Nucleus accumbens (tissue), 56 donors: ENCODE measurements around the gene RRN3.
"Not testable (repeated sequence)": the region's sequence is repeated elsewhere in the genome, so short reads cannot be mapped to it uniquely, and the experiment has no call there.

Experiments
- DNase-seq, 56 donors: peaks; one replicate each; lab custom pipeline; 2025; lab: John Stamatoyannopoulos, UW

RRN3 gene

DNA sequence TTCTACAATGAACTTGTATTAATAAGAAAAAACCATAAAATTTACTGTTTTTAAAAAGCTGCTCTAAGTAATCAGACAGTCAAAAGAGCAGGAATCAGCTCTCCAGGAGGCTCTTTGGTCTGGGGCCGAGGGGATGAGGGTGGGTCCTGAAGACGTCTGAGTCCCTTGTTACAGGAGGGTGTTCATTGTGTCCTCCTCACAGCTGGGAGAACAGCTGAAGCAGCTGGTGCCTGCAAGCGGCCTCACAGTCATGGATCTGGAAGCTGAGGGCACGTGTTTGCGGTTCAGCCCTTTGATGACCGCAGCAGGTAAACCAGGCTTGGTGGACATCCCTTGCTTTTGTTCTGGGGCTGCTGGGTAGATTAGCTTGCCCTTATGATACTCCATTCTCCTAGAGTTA, 64.3 kb downstream of the RRN3 start:
- not testable (repeated sequence) for DNase-seq

DNA sequence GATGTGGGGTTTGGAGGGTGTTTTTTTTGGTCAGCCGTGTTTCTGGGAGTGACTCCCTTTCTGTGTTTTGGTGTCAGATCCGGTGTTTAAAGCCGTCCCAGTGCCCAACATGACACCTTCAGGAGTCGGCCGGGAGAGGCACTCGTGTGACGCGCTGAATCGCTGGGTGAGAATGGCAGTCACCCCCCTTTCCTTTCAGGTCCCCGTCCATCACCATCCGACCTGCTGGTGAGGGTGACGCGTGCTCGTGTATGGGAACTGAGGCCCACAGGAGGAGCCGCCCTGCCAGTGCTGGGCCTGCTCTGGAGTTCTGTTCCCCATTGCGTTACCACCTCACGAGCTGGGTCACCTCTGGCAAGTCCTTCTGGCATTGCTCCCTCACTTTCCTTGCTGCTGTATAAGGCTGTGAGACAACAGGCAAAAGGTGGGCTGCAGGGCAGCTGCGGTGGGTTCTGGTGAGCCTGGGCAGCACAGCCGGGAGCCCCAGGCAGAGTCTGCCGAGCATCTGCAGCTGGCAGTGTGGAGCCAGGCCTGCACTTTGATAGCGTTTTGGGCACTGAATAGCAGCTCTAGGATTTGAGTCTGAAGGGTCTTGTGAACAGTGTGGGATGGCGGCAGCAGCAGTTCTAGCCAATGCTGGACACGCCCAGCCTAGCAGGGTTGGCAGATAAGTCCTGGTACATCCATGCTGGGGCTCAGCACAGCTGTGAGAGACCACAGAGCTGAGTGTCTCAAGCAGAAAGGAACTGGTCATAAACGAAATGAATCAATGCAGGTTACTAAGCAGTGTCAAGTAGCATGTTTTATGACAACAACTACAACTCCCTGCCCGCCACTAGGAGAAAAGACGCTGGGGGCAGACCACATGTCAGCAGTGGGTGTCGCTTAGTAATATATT, 65.0 kb downstream of the RRN3 start:
- DNase-seq, result peak in 16 of 56 donors; percentile 11 to 49 (median 20)

DNA sequence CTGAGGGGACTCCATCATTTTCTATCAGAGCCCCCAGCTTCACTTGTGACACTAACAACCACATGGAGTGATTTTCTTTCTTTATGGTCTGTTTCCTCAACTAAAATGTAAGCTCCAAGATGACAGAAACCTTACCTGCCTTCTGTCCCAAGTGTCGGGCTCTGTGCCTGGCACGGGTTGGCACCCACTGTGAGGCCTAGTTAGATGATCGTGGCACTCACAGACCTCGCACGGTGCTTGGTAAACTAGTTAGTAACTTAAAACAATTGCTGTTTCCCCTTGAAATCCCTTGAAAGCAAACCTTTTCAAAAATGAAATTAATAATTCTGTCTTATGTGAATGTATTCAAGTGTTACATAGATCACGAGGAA, 65.7 kb downstream of the RRN3 start:
- not testable (repeated sequence) for DNase-seq

DNA sequence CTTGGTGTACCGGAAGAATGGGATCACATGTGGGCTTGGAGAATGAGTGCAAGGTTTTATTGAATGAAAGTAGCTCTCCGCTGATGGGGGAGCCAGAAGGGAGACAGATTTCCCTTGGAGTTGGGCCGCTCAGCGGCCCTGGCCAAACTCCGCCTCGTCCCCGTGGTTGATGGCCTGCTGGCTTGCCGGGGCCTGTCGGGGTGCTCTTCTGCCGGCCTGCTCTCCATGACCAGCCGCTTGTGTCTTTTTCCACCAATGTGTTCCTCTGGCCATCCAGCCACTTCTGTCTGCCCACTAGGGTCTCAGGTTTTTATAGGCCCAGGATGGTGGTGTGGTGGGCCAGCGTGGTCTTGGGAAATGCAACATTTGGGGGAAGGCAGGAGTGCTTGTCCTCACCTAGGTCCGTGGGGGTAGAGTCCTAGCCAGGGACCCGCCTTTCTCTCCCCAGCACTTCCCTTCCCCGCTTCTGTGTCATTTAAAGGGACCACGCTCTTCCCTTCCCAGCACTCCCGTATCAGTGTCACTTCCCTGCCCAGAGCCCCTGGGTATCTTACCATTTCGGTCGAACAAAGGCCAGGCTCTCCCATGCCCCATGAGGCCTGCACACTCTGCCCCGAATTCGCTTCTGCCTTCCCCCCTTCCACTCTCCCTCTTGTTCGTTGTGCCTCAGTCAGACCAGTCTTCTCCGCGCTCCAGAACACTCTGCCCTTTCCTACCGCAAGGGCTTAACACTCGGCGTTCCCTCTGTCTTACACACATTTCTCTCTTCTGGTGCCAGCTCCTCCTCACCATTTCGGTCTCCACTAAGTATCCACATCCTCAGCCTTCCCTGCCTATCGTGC, 66.3 kb downstream of the RRN3 start:
- DNase-seq, result not testable (repeated sequence)

DNA sequence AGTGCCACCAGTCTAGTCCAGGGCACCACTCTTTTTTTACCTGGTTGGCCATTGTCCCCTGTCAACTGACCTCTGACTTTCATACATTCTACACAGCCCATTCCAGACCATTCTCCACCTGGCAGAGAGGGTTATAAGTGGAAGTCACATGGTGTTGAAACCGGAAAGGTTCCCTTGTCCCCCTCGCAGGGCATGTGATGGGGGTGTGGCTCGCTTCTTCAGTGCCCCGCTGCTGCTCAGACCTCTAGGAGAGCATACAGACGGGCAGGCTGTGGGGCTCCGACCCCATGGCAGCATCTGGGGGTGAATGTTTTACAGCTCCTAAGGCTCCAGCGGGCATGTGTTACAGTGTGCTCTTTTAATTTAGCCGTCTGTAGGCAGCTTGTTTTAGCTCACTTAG, 67.0 kb downstream of the RRN3 start:
- not testable (repeated sequence) for DNase-seq

DNA sequence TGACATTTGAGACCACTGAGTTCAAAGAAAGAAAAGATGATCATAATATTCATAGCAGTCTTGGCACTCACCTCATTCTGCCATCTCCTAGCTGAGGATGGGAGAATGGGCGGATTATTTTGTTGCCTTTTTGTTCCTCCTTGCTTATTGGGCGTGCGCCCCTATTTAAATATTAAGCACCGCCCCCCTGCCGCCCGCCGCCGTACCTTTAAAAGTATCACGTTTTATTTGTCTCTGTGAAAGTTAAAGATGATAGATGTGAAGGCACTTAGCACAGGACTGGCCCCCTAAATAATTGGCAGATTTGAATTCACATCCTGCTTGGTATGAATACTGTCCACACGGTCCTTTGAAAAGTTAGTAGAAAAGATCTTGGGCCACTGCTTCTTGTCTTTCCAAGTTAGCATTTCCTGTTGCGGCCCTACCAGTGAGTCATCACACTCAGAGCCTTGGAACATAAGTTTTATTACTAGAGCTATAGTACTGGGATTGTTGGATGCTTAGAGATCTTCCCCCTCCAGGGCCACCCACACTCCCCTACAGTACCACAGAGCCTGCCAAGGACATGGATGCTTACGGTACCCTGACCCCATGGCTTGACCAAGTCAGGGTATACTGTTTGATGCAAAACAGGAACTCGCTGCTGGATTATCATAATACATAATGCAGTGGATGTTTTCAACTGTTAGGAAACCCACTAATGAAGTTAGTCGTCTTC, 68.7 kb downstream of the RRN3 start:
- DNase-seq, result not testable (repeated sequence)

DNA sequence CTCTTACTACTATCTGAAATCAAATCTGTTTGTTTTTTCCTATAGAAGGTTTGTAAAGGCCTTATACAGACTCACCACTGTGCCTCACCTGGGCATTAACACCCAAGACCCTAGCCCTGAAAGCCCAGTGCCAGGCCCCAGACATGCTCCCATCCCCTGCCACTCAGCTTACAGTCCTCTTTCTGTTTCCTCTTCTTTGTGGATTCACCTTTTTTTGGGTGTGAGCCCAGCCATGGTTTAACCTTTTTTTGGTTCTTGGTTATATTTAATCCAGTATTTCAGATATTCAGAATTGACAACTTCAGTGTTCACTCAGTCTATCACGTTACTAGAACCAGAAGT, 69.2 kb downstream of the RRN3 start:
- DNase-seq, result not testable (repeated sequence)

DNA sequence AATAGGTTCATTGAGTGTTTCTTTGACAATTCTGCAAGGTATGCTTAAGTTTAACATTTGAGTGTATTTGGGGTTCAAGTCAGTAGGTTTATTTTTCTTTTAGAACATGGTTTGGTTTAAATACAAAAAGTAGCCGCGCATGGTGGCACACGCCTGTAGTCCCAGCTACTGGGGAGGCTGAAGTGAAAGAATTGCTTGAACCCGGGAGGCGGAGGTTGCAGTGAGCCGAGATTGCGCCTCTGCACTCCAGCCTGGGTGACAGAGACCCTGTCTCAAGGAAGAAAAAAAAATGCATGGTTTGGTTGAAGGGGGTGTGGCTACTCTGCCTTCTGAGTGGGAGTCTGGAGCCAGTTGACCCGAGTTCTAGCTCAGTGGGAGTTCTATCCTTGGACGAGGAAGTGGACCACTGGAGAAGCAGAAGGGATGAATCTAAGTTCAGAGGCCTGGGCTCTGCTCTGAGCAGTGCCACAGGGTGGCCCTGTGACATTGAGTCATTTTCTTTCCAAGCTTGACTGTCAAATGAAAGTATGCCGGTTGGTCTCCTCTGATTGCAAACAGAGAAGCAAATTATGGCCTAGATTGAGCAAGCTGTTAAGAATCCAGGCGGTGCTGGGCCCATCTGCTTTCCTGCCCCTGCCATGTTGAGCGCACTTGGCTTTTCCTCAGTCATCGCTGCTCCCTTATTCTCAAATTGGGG, 70.5 kb downstream of the RRN3 start:
- not testable (repeated sequence) for DNase-seq

DNA sequence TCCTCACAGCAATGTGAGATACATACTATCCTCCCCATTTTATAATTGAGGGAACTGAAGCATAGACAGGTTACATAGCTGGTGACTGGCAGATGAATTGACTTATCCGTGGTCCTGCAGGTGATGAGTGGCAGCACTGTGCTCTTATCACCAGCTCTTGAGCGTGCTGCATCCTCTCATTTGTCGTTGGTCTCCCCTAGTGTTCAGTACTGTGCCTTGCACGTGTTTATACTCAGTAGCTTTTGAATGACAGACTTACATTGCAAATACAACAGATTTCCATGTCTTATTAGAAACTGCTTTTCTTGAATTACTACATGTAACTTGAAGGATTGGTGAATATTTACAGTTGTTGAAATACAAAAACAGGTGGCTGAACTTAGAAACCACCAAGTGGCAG, 71.9 kb downstream of the RRN3 start:
- DNase-seq, result peak in 5 of 56 donors; percentile 5 to 19 (median 11)

DNA sequence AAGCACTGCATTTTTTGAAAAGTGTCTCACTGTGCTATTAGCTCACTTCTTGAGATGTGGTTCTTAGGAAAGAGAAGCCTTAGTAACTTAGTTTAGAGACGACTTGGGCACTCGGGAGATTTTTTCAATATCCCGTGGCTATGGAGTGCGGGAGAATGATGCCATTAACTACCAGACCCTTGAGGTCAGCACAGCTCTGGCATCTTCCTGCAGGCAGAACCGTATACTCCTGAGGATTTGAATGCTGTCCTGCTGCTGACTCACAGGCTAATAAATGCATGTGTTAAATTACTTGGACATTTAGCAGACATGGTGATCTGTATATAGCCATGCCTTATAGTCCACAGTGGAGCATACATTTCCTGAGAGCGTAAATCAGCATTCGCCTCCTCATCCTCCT, 72.6 kb downstream of the RRN3 start:
- not testable (repeated sequence) for DNase-seq

DNA sequence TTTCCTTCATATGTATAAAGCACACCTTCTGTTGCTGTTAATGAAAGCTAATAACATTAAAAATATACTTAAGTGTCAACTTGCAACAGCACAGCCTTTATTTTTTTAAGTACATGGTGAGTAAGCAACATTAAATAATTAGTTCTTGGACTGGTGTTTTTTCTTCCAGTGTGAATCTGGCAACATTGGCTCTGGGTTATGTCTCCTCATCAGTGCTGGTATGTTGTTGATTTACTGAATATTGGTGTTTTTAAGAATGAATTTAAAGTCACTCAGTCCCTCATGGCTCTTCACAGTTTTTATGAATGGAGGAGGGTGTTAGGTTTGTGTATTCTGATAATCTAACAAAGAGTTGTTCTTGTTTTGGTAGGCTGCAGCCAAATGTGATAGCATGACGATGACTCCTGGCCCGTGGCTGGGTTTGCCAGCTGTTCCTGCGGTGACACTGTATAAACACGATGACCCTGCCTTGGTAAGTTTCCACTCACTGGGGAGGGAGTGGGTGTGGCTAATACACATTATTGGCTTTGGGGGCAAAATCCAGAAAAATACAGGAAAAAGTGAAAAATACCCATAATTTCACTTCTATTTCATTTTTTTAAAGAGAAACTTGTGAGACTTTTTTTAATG, 77.0 kb downstream of the RRN3 start:
- peak in 4 of 56 donors; percentile 9 to 73 (median 21) for DNase-seq

DNA sequence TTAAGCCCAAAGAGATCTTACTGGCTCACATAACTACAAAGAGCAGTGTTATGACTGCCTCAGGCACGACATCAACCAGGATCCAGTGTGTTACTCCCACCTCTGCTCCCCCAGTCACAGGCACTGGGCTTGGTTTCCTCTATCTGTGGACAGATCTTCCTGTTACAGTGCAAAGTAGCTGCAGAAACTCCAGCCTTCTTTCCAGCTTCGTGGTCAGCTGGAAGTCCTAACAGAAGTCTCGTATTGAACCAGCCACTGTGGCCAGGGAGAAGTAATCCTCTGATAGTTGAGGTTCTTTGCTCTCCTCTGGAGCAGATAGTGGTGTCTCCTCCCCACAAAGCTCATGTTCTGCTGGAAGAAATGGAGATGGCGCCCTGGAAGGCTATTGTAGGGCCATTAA, 77.7 kb downstream of the RRN3 start:
- DNase-seq, result not testable (repeated sequence)

DNA sequence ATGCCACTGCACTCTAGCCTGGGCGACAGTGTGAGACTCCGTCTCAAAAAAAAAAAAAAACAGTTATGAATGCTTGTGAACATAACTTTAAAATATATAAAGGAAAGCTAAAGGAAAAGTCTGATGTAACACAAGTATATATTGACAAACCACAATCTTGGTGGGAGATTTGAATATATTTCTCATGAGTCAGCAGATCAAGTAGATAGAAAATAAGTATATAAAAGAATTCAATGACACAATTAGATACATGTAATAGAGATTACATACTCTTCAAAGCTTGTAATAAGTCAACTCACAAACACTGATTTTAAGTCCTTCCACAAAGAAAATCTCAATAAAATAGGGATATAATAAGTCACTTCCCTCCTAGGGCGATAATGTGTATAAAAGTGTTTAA, 78.4 kb downstream of the RRN3 start:
- not testable (repeated sequence) for DNase-seq

DNA sequence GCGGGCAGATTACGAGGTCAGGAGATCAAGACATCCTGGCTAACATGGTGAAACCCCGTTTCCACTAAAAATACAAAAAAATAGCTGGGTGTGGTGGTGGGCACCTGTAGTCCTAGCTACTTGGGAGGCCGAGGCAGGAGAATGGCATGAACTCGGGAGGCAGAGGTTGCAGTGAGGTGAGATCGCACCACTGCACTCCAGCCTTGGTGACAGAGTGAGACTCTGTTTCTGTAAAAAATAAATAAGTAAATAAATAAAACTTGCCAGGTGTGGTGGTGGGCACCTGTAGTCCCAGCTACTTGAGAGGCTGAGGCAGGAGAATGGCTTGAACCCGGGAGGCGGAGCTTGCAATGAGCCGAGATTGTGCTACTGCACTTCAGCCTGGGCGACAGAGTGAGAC, 81.1 kb downstream of the RRN3 start:
- not testable (repeated sequence) for DNase-seq
